Erythroblast (primary cell): ENCODE data around the gene FAM20C.

Experiments used
- GATA1 ChIP-seq: IDR thresholded peaks from 2 replicates; pipeline ENCODE4 v1.6.1; 2011; ENCODE audit warnings: low read depth, mild to moderate bottlenecking, control low read depth, low read length, moderate library complexity
- POLR2A ChIP-seq: IDR thresholded peaks from 2 replicates; pipeline ENCODE4 v1.6.1; 2011; ENCODE audit warnings: mild to moderate bottlenecking, low read length

DNA sequence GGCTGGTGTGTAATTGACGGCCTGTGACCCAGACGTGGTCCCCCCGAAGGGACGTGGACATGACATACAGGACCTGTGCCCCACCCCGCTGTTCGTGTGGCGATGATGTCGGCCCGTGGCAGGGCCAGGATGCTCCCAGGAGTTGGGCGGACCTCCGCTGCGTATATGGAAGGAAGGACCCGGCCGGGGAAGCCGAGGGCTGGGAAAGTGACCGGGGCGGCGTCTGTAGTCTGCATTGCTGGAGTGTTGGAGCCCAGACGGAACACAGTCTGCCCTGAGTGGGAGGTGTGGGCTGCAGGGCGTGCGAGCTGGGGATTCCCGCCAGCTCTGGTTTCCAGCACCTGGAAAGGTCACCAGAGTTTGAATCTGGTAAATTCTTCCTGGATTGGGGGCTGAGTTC is 52.6 kb downstream of the FAM20C start:
- no peak for TF ChIP-seq POLR2A
- no peak for TF ChIP-seq GATA1
